ENCODE measurements around the gene ISY1.

The ISY1 gene

DNA sequence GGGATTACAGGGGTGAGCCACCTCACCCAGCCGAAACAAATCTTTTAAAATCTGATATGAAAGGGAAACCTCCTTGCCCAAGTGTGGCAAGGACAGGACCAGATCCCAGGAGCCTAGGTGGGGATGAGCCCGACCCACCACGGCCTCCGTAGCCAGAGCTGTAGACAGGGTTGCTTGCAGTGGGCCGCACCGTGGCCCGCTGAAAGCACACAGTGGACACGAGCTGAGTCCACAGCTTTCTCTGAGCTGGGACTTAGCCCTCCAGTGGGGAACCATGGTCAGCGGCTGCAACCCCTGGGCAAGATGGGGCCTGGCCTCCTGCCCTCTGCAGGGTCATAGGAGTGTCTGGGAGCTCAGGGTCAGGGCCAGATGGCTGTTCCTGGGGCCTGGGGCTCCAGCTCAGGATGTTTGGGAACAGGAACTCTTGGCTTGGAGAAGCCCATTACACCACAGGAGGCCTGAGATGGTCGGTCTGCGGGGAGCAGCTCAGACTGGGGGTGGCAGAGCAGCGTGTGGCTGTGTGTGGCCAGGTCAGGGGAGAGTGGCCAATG, 75.6 kb downstream of the ISY1 start:
- DNase-seq: no peak

DNA sequence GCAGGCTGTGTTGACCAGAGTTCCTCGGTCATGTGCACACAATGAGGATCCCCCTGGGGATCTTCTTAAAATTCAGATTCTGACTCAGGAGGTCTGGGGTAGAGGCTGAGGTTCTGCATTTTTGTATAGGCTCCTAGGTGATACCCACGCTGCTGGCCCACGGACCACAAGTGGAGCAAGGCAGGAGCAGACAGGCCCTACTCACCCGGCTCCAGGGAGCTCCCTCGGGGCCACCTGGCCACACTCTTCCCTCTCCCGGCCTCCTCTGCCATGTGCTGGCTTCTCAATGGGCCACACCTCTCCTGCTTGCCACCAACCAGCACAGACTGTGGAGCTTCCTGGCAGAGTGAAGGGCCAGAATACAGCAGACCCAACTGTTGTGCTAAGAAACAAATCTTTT, 76.4 kb downstream of the ISY1 start:
- no peak for DNase-seq

DNA sequence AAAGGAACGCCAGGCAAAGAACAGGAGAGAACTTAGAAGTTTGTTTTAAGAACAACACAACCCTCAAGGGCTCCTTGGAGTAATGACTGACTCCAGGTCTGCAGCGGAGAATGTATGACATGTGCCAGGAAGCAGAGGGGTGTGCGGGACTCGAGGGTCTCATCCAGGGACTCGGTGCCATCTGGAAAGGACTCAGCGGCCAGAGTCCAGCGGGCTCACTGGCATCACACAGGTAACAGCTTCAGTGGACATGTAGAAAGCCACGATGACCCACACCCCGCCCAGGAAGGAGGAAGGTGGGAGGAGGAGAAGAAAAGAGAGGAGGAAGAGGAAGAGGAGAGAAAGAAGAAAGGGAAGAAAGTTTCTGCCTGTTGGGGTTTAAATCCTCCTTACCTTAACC, 78.8 kb downstream of the ISY1 start:
- DNase-seq: no peak

DNA sequence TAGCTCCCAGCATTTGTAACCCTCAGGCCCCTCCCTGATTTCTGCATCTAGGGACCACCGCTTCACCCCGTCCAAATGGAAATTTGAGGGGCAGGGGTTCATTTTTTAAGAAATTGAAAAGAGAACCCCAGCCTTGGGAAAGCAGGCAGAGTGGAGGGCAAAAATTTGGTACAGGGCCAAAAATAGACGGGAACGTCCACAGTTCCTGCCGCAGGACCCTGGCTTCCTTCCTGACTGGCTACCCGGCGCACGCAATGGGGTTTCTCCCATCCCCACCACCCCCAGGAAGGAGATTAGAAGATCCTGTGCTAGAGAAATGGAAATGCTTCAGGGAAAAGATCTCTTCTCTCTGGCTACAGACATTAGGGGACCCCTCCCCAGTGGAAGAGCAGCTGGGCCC, 79.4 kb downstream of the ISY1 start:
- no peak for DNase-seq

DNA sequence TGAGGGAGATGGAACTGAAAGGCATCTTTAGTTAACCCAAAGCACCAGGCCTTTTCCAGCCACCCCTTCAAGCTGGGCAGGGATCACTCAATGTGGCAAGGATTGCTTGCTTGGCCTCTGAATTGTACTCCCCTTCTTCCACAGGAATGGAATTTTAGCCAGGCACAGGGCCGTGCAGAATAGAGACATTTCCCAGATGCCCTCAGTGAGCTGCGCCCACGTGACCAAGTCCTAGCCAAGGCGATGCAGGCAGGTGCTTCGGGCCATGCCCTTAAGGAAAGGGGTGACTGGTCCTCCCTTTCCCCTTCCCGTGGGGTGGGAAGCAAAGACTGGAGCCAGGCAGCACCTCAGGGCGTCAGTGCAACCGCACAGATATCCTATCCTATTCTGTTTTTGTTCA, 82.4 kb downstream of the ISY1 start:
- DNase-seq: no peak
